ENCODE measurements around the gene MLXIPL. TPM values are rescaled to one million over a fixed set of nuclear protein-coding genes. Genes with fewer than 3 reads are reported as not detected.

Gene MLXIPL
- polyA plus RNA-seq, 3 donors, result 0.15 to 0.24 TPM; not detected in 1

GRCh38 chr7:73602721-73603651 lies 21.3 kb downstream of the MLXIPL start:
- WGBS (ENCODE audit: insufficient coverage), result 81% methylated on average over 19 of the region's 22 CpGs
- peak overlapping the region; percentile 20 to 48 for H3K4me3 Mint-ChIP-seq
- H3K4me1 Mint-ChIP-seq, result peaks cover 49% of the 10 kb centered on the region
- peaks cover 43 to 55% of the 10 kb centered on the region in 2 donors for H3K4me1 ChIP-seq (ENCODE audit: control insufficient read depth in 1 of 2, insufficient read depth in 2 of 2, low read length in 2 of 2)
- H3K27ac ChIP-seq (ENCODE audit: low read depth in 1 of 2, low read length in 2 of 2), result no peak overlapping the region
- intact Hi-C loops (cut with micrococcal nuclease), result loop anchor here in 1 of 2 donors (10.0 kb wide), 2 partner anchors 48 to 252 kb away; partner anchors contain the start of gene BCL7B
- peaks cover 9 to 12% of the 10 kb centered on the region in 2 donors for H3K36me3 Mint-ChIP-seq
- TF ChIP-seq CTCF (IDR thresholded peaks at IDR 0.05), result no peak
- H3K79me2 ChIP-seq (ENCODE audit: insufficient read depth, low read length), result no peaks in the 10 kb centered on the region
- peak overlapping the region in 1 of 7 donors; percentile 46 for H3K27ac Mint-ChIP-seq
- DNase-seq, result peak in 1 of 3 donors; percentile 35
- peaks cover under 1 to 49% of the 10 kb centered on the region in 2 donors for H3K27me3 ChIP-seq (ENCODE audit: control insufficient read depth in 2 of 2, insufficient read depth in 2 of 2, low read length in 2 of 2)
- H3K27me3 Mint-ChIP-seq (ENCODE audit: low read depth in 3 of 3), result peaks cover 54 to 71% (median 62%) of the 10 kb centered on the region in 3 donors
- H3K4me3 ChIP-seq (replicated peaks in 1 of 3; ENCODE audit: low read depth in 2 of 3, low read length in 3 of 3), result no peak overlapping the region
- no peaks in the 10 kb centered on the region for H3K36me3 ChIP-seq (replicated peaks in 1 of 2; ENCODE audit: control insufficient read depth in 1 of 2, insufficient read depth in 2 of 2, low read length in 2 of 2)
- H4K20me1 ChIP-seq (ENCODE audit: insufficient read depth, low read length), result no peaks in the 10 kb centered on the region
- H3K9ac ChIP-seq (ENCODE audit: insufficient read depth, low read length, poor library complexity, severe bottlenecking), result no peak overlapping the region
- no peak overlapping the region for H3K4me2 ChIP-seq (replicated peaks; ENCODE audit: extremely low read depth, low read length, poor library complexity, severe bottlenecking)
- H3K9me3 Mint-ChIP-seq, result peaks cover 5 to 15% (median 8%) of the 10 kb centered on the region in 7 donors
- peaks cover 0 to 4% of the 10 kb centered on the region in 2 donors for H3K9me3 ChIP-seq (replicated peaks in 1 of 2; ENCODE audit: control insufficient read depth in 1 of 2, insufficient read depth in 1 of 2, low read length in 2 of 2)
- H2AFZ ChIP-seq (ENCODE audit: insufficient read depth, low read depth, low read length, poor library complexity, severe bottlenecking), result no peak overlapping the region

DNA sequence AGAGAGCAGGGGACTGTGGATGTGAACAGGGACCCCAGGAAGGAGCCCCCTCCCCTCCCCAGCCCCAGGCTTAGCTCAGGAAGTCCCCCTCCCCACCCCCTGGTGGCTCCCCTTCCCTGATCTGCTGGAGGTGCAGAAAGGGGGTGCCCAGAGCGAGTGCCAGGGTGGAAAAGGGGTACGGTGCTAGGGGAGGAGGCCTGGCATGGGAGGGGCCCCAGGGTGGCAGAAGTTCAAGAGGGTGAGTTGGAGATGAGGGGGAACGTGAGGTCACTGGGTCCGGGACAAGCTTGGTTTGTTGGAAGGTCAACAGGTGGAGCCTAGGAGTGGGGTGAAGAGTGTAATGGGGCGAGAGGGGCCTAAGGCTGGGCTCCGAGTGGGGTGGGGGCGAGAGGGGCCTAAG lies 24.4 kb downstream of the MLXIPL start:
- peak overlapping the region in 1 of 3 experiments; percentile 3 for H3K4me3 ChIP-seq (replicated peaks in 1 of 3; ENCODE audit: low read depth in 2 of 3, low read length in 3 of 3)
- Mint-ChIP-seq H3K9me3 (peaks cover 7 to 14% (median 11%) of the 10 kb centered on the region in 7 donors), H3K4me3 (peak overlapping the region in 1 of 2 donors; percentile 76), H3K4me1 (peaks cover 51% of the 10 kb centered on the region), H3K27me3 (ENCODE audit: low read depth in 3 of 3) (peaks cover 52 to 76% (median 62%) of the 10 kb centered on the region in 3 donors), H3K27ac (peak overlapping the region in 2 of 7 donors; percentile 45 to 64), H3K36me3 (peaks cover 9 to 14% of the 10 kb centered on the region in 2 donors)
- no peaks in the 10 kb centered on the region for H4K20me1 ChIP-seq (ENCODE audit: insufficient read depth, low read length)
- peaks cover 2 to 55% of the 10 kb centered on the region in 2 donors for H3K27me3 ChIP-seq (ENCODE audit: control insufficient read depth in 2 of 2, insufficient read depth in 2 of 2, low read length in 2 of 2)
- H2AFZ ChIP-seq (ENCODE audit: insufficient read depth, low read depth, low read length, poor library complexity, severe bottlenecking), result no peak overlapping the region
- no peak overlapping the region for H3K9ac ChIP-seq (ENCODE audit: insufficient read depth, low read length, poor library complexity, severe bottlenecking)
- TF ChIP-seq CTCF (IDR thresholded peaks at IDR 0.05), result no peak
- peaks cover 36 to 51% of the 10 kb centered on the region in 2 donors for H3K4me1 ChIP-seq (ENCODE audit: control insufficient read depth in 1 of 2, insufficient read depth in 2 of 2, low read length in 2 of 2)
- no peaks in the 10 kb centered on the region for H3K36me3 ChIP-seq (replicated peaks in 1 of 2; ENCODE audit: control insufficient read depth in 1 of 2, insufficient read depth in 2 of 2, low read length in 2 of 2)
- no peaks in the 10 kb centered on the region for H3K79me2 ChIP-seq (ENCODE audit: insufficient read depth, low read length)
- WGBS (ENCODE audit: insufficient coverage), result 67% methylated on average over 6 of the region's 7 CpGs
- peak overlapping the region; percentile 2 for H3K4me2 ChIP-seq (replicated peaks; ENCODE audit: extremely low read depth, low read length, poor library complexity, severe bottlenecking)
- no peak overlapping the region for H3K27ac ChIP-seq (ENCODE audit: low read depth in 1 of 2, low read length in 2 of 2)
- peaks cover 0 to 4% of the 10 kb centered on the region in 2 donors for H3K9me3 ChIP-seq (replicated peaks in 1 of 2; ENCODE audit: control insufficient read depth in 1 of 2, insufficient read depth in 1 of 2, low read length in 2 of 2)
- DNase-seq, result no peak
- intact Hi-C loops (cut with micrococcal nuclease), result loop anchor here in 1 of 2 donors (10.0 kb wide), 2 partner anchors 45 to 255 kb away; partner anchors contain the start of gene BCL7B

Measured in CD14-positive monocyte (primary cell).